NCI-H2196 (cell line): ENCODE measurements around the gene NELL2.
"Not testable (repeated sequence)": the region's sequence is repeated elsewhere in the genome, so short reads cannot be mapped to it uniquely, and the experiment has no call there.

ENCODE experiments used
- DNase-seq: peaks from one replicate; lab custom pipeline; 2025; ENCODE audit not compliant: unreplicated experiment; lab: John Stamatoyannopoulos, UW

NELL2 gene

DNA sequence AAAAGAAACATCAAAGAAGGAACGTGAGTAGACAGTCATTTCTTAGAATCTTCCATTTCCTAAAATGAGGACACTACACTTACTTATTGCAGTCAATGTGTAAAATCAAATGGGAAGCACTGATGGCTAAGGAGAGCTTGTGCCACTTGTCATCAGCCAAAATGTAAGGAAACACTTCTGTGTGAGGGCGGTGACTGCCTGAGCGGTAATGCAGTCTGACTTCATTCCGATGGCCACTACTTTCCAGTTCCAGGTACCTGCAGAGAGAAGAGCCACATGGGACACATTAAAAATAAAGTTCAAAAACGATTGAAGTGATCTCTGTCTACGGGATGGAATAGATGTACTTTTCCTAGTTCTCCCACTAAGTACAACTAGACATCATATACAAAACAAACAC, 96.3 kb downstream of the NELL2 start:
- no peak for DNase-seq

DNA sequence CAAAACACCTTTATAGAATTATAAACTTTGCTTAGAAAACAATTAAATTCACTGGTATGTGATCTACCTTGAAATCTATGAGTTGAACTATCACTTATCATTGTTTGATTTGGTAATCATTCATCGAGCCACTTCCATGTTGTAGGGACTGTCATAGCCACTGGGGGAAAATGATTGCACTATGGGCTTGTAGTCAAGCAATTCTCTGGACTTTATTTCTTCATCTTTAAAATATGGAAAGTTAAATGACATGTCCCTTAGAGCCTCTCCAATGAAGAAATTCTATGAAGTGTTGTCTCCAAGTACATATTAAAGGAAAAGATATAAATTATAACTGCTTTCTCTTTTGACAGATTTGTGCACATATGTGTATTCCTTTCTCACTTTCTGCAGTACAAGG, 97.3 kb downstream of the NELL2 start:
- DNase-seq = no peak

- no peak for DNase-seq
These were observed 99.1 kb downstream of the NELL2 start for GRCh38 chr12:44777044-44777443.

GRCh38 chr12:44775901-44776300, 100.2 kb downstream of the NELL2 start:
- DNase-seq = no peak

DNA sequence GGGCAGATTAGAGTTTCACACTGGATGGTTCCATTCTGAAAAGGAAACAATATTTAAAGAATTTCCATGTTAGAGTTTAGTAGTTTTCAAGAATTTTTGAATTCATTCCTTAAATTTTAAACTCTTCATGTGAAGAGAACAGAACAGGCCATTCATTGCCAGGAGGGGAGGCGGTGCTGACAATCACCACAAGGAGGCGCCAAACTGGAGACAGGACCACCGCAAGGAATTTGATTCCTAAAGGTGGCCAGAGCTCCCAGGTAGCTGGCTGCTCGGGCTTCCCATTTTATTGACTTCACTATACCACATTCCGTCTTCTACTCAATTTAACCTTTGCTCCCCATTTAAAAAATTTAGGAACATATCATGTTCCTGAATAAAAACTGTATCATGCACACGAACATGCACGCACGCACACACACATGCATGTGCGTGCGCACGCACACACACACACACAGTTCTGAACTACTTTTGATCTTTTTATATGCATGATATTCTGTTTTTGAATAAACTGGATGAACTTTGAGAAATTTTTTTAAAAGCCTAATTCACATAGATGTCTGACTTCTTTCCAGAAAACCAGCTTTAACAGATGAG, 101.2 kb downstream of the NELL2 start:
- DNase-seq = no peak

DNA sequence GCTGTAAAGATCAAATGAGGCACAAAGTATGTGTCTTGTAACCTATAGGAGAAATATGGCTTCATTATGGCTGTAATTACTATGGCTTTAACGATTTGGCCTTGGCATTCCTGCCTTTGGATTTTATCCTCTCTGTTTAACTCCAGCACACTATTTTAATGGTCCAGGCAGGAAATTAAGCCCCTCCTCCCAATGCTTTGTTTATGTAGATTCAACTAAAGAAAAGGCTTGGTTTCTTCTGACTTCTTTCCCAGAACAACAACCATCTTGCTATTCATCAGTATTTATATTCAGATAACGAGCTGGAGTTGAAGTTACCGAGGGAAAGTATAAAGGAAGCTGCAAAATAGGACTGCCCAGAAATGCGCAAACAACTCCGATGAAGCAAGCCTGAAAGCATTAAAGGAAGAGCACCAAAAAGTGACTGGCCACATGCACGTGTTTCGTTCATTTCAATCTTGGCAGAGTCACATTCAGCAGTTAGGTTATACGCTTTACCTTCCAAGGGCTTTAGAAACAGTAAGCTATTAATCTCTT, 104.6 kb downstream of the NELL2 start:
- no peak for DNase-seq

DNA sequence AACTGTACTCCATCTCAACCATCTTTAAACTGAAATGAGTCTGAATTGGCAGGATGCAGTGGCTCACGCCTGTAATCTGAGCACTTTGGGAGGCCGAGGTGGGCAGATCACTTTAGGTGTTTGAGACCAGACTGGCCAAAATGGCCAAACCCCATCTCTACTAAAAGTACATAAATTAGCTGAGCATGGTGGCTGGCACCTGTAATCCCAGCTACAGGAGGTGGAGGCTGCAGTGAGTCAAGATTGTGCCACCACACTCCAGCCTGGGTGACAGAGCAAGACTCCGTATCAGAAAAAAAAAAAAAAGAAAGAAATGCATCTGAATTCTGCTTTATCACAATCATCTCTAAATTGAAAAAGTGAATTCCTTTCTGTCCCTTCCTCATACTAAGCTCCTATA, 110.3 kb downstream of the NELL2 start:
- no peak for DNase-seq

DNA sequence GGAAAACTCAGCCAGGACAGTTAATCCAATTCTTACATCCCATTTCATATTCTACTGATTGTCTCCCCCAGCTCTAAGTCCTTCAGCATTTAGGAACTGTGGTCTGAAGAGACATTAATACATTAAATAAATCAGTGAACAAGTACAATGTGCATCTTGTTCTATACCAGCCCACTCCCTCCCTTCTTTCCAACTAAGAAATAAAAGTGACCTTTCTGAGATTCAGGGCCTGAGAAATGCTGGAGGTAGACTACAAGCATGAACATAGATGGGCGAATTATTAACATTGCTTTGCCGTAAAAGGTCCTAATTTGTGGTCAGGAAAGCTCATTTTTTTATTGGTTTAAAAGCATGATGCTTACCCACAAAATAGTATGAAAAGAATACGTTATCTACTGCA, 113.1 kb downstream of the NELL2 start:
- DNase-seq = no peak

GRCh38 chr12:44759289-44759688, 116.8 kb downstream of the NELL2 start:
- DNase-seq = no peak

- no peak for DNase-seq
These were observed 125.6 kb downstream of the NELL2 start for GRCh38 chr12:44750468-44750867.

DNA sequence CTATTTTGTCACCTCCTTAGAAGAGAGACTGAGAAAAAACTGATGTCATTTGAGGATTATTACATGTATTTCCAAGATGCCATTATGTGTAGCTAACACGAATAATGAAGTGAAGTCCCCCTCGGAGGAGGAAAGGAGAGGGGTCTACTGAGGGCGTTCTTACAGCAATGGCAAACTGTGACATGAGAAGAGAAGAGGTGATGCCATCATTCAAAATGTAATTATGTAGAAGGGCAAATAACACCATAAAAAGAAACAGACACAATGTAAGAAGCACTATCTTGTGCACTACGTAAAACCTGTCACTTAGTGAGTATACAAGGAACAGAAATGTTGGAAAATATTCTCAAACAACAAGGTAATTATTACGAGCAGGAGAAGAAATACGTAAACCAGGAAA, 126.5 kb downstream of the NELL2 start:
- no peak for DNase-seq

DNA sequence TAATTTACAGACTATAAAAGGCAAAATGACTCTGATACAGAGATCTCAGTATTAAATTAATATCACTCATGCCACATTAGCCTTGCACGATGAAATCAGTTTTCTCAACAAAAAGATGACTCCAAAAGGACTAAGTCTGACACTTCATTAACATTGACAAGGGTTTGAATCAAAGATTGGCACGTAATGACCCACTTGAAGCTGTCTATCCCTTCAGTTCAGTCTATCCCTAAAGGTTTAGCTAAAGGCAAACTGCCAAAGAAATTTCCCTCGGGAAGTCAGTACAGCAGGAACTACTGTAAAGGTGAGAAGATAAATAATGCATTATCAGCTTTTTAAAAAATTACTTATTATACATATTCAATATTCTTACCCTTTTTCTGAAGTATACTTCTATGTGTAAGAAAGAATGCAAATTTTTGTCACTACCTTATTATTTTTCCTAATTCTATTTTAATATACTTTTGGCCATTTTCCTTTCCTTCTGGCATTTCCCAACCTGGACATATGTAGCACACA, 127.1 kb downstream of the NELL2 start:
- DNase-seq = no peak

DNA sequence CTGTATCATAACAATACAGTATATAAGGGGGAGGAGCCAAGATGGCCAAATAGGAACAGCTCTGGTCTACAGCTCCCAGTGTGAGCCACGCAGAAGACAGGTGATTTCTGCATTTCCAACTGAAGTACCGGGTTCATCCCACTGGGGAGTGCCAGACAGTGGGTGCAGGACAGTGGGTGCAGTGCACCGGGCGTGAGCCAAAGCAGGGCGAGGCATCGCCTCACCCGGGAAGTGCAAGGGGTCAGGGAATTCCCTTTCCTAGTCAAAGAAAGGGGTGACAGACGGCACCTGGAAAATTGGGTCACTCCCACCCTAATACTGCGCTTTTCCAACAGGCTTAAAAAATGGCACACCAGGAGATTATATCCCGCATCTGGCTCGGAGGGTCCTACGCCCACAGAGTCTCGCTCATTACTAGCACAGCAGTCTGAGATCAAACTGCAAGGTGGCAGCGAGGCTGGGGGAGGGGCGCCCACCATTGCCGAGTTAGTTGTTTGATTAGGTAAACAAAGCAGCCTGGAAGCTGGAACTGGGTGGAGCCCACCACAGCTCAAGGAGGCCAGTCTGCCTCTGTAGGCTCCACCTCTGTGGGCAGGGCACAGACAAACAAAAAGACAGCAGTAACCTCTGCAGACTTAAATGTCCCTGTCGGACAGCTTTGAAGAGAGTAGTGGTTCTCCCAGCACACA, 134.7 kb downstream of the NELL2 start:
- not testable (repeated sequence) for DNase-seq

DNA sequence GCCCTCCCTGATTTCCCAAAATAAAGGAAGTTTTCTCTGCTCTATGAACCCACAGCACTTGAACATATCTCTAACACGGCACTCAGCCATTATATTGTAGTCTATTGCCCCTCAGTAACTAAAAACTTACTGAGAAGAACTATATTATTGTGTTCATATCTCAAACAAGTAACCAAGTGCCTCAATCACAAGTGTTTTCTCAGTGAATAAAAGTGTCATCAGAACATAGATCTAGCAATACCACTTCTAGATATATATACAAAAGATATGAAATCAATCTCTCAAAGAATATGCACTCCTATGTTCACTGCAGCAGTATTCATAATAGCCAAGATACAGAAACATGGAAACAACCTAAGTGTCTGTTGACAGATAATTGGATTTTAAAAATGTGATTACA, 138.1 kb downstream of the NELL2 start:
- DNase-seq = no peak

DNA sequence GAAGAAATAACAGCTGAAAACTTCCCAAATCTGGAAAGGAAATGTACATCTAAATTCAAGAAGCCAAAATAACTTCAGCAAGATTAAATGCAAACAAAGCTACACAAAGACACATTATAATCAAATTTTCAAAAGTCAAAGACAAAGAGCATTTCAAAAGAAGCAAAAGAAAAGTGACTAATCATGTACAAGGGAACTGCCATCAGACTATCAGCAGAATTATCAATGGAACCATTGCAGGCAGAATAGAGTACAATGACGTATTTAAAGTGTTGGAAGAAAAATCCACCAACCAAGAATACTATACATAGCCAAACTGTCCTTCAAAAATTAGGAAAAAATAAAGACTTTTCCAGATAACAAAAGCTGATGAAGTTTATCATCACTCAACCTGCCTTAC, 147.5 kb downstream of the NELL2 start:
- no peak for DNase-seq

DNA sequence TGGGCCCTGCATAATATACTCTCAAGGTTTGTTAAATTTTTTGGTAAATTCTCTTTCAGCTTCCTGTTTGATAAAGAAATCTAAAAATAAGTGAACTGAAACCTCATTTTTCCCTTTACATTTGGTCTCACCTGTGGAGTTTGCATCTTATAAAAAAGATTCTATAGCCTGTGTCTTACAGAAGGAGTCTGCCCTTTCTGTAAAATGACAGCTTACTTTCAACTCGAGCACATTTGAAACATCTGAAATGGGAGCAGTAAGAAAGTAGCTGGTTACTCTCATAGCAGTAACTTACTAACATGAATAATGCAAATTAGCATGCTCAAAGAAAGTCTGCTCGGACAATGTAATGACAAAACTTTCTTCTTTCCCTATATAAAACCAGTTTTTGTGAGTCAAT, 155.8 kb downstream of the NELL2 start:
- no peak for DNase-seq

DNA sequence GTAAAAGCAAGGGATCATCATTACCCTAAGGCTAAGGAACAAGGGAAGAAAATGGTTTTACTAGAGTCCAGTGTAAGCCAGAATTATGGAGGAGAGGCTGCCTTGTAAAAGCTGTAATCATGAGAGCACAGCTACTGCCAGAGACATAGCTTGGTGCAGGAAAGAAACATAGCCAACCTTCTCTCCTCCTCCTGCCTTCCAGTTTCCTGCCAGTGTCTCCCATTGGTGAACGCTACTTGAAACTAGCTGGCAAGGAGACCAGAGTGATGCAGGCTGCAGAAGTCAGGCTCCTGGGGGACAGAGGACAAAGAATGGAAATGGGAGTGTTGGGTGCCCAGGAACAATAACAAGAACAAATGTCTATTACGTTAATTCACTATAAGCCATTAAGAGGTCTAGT, 158.5 kb downstream of the NELL2 start:
- no peak for DNase-seq

DNA sequence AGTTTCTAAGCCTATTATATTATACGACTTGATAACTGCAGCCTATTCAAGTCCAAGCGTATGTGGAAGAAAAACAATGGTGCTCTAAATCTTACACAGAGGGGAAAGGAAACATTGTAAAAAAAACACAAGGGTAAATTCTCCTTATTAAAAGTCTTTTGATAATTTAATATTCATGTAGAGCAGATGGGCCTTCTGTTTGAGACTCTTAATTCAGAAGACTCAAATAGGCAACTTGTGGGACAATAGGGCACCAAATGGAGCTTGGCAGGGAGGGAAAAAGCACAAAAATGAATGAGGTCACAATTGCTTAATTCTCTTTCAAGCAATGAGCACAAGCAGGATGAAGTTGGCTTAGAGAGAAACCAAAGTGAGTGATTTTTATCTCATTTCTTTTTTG, 159.4 kb downstream of the NELL2 start:
- no peak for DNase-seq

DNA sequence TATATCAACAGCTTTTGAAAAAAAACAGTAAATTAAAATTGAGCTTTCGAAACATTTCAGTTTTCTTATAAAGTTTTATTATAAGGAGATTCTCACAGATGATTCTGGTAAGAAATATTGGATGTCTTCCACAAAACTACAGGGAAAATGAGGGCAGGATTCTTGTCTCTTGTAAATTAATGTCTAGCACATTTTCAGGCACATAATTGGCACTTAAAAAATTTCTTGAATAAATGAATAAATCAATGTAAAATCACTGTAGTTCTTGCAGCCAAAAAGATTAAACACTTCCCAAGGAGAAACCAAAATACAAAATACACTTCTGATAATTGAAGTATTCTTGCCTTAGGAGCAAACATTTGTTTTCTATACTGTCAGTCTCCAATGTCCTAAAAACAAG, 164.4 kb downstream of the NELL2 start:
- DNase-seq = no peak

DNA sequence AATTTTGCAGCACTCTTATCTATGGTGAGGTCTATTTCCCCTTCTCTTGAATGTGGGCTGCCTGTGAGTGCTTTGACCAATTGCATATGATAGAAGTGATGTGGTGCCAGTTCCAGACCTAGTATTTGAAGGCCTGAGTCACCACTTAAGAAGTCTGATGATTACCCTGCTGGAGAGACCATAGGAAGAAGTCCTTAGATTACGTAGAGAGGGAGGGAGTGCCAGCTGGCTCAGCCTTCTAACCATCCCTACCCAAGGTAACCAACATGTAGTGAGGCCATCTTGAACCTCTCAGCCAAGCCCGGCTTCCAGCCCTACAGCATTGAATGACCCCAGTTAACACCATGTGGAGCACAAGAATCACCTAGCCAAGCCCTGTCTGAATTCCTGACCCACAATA, 166.9 kb downstream of the NELL2 start:
- no peak for DNase-seq

DNA sequence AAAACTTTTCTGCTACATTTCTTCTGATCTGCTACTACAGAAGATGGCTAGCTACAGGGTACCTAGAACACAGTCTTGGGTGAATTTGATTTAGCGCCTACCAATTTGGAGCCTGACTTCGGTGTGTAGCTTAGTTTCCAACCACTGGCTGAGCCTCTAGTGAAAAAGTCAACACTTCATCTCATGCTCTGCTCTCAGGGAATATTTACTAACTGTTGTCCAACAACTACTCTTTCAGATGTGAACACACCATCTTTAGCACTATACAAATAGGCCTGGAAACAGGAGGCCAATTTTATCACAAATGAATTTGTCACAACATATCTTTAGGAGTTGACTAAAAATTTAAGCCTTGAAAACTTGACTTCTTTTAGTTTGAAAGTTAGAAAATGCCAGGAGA, 167.9 kb downstream of the NELL2 start:
- DNase-seq = no peak

- DNase-seq = no peak
These were observed 172.8 kb downstream of the NELL2 start for GRCh38 chr12:44703182-44703910.
